Motor neuron (in vitro differentiated cells): Measurements from ENCODE around the gene KPNA1. TPM values are rescaled to one million over a fixed set of nuclear protein-coding genes. Genes with fewer than 3 reads are reported as not detected.
"Not testable (repeated sequence)": the region's sequence is repeated elsewhere in the genome, so short reads cannot be mapped to it uniquely, and the experiment has no call there.

Experiments used
- ATAC-seq, 8 experiments: fragments of 200-7000 bp; cut with Tn5 transposase; replicated peaks in 6 of 8; 2 replicates each; pipeline ENCODE4 v1.8.0; 2021; ENCODE audit warnings: mild to moderate bottlenecking in 8 of 8, moderate library complexity in 8 of 8
- H3K27ac ChIP-seq, 2 donors: fragments of 250-450 bp; sonication (Bioruptor Pico); 2 replicates each; pipeline ENCODE4 v1.9.0; 2021; ENCODE audit warnings: antibody characterized with exemption in 2 of 2, mild to moderate bottlenecking in 2 of 2, moderate library complexity in 1 of 2
- H3K4me1 ChIP-seq, 2 donors: fragments of 250-450 bp; sonication (Bioruptor Pico); replicated peaks in 1 of 2; 2 replicates each; pipeline ENCODE4 v1.6.1; 2021; ENCODE audit warnings: antibody characterized with exemption in 2 of 2, mild to moderate bottlenecking in 2 of 2, moderate library complexity in 1 of 2
- H3K4me3 ChIP-seq, 5 donors: fragments of 250-450 bp; sonication (Bioruptor Pico); 2 replicates each; pipeline ENCODE4 v1.9.0; 2021; ENCODE audit warnings: antibody characterized with exemption in 5 of 5, mild to moderate bottlenecking in 5 of 5, moderate library complexity in 4 of 5
- WGBS, 10 experiments: fragments of 450-650 bp; shearing (Covaris generic); methylation state at CpG; one replicate each; pipeline ENCODE4 v1.0.0; 2022; 5-methylcytosine and 5-hydroxymethylcytosine counted together
- in situ Hi-C, 9 experiments: fragments of 400-800 bp; cut with MboI; loops; one replicate each; pipeline ENCODE4 v1.15.0; 2021; ENCODE audit warnings: low sequenced_read_pairs in 9 of 9, low pct_unique_long_range_greater_than_20kb in 2 of 9; ENCODE audit not compliant: unreplicated experiment in 9 of 9
- total RNA-seq, 8 experiments: library from RNA; unstranded; fragments of 300-600 nt; gene quantifications; 2 replicates each; pipeline versions ENCODE4 v1.2.3 to v1.2.4, GENCODE V29; 2022

Gene KPNA1
- total RNA-seq, 8 experiments from 2014 or later = 24.1 to 48.9 (median 36.2) TPM

DNA sequence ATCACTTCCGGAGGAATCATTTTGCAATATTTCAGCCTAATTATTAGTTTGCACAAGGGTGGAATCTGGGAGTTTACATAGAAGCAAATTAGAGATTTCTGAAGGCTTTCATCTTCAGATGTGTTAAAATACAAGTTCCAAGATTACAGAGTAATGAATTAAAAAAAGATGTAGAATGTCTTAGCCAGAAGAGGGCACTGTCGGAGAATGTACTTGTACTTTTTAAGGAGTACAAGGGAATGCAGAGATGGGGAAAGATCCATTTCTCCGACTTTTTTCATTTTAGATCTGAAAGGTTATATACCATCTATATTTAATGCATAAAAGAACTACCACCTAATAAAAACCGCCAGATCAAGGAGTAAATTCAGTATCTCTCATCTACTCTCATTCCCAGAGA, 55.7 kb downstream of the KPNA1 start:
- WGBS, 10 experiments = 36 to 100% (median 66%) methylated on average over 2 to 4 of the region's 4 CpGs
- no peak overlapping the region for H3K4me3 ChIP-seq
- peak in 3 of 8 experiments; percentile 53 to 62 (median 57) for ATAC-seq
- H3K27ac ChIP-seq = no peak overlapping the region
- H3K4me1 ChIP-seq = no peaks in the 10 kb centered on the region
- in situ Hi-C loops = no loop called here

DNA sequence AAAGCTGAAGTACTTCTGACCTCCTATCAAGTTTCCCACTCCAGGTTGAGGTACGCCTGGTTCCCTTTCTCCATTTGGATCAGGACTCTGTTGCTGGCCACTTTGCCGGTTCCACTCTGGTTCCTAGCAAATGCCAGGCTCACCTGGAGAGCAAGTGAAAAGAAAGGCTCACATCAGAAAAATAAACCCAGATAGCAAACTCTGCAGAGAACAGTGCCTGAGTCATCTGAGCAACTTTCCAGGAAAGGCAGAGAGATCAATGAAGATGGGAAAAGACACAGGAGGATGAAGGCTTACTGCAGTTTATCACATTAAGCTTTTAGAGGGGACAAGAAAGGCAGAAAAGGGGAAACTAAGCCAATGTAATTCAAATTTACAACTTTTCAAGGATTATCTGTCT, 57.0 kb downstream of the KPNA1 start:
- Histone ChIP-seq H3K4me1 (no peaks in the 10 kb centered on the region), H3K27ac (no peak overlapping the region), H3K4me3 (no peak overlapping the region)
- no peak for ATAC-seq
- 80 to 100% (median 100%) methylated on average over 1 to 2 of the region's 2 CpGs; no CpG with 5 or more reads in 3 of the 10 experiments for WGBS, 10 experiments
- in situ Hi-C loops = no loop called here

GRCh38 chr3:122456074-122456473, 58.7 kb downstream of the KPNA1 start:
- Histone ChIP-seq H3K4me3 (no peak overlapping the region), H3K27ac (no peak overlapping the region), H3K4me1 (no peaks in the 10 kb centered on the region)
- in situ Hi-C loops = no loop called here
- ATAC-seq = no peak

DNA sequence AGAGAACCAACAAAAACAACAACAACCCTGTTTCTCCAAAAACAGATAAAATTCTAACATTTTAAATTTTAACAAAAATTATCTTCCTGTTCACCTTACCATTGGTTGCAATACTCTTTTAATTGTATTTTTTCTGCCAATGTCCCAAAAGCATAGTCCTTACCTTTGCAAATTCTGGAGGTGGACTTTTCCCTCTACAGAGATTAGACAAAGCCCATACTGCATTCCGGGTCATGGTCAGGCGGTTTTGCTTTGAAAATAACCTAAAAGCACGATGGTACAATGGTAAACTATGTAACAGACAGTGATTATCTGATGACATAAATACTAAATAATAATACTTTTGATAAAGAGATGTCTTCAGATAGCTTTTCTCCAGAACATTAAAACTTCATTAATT, 63.4 kb downstream of the KPNA1 start:
- in situ Hi-C loops = no loop called here
- Histone ChIP-seq H3K4me3 (no peak overlapping the region), H3K27ac (no peak overlapping the region), H3K4me1 (no peaks in the 10 kb centered on the region)
- no peak for ATAC-seq
- WGBS, 10 experiments = 89 to 100% (median 100%) methylated on average over 2 to 3 of the region's 3 CpGs; no CpG with 5 or more reads in 1 of the 10 experiments

- not testable (repeated sequence) for H3K4me3 ChIP-seq, H3K27ac ChIP-seq, H3K4me1 ChIP-seq, ATAC-seq
- in situ Hi-C loops = loop anchor here in 2 of 9 experiments (25.0 kb wide), 1 partner anchor 239 kb away; the partner anchor contains the start of gene PARP14 (in 2 of the 2)
- 74 to 100% (median 100%) methylated on average over 1 to 3 of the region's 6 CpGs; no CpG with 5 or more reads in 5 of the 10 experiments for WGBS, 10 experiments
These were observed 66.5 kb downstream of the KPNA1 start for GRCh38 chr3:122448218-122448617.

GRCh38 chr3:122444491-122444887, 70.2 kb downstream of the KPNA1 start:
- H3K27ac ChIP-seq, H3K4me3 ChIP-seq, H3K4me1 ChIP-seq, ATAC-seq: not testable (repeated sequence)
- in situ Hi-C loops = loop anchor here in 2 of 9 experiments (25.0 kb wide), 1 partner anchor 243 kb away; the partner anchor contains the start of gene PARP14 (in 2 of the 2)
- 90 to 100% (median 100%) methylated on average over 1 to 3 of the region's 5 CpGs; no CpG with 5 or more reads in 4 of the 10 experiments for WGBS, 10 experiments

DNA sequence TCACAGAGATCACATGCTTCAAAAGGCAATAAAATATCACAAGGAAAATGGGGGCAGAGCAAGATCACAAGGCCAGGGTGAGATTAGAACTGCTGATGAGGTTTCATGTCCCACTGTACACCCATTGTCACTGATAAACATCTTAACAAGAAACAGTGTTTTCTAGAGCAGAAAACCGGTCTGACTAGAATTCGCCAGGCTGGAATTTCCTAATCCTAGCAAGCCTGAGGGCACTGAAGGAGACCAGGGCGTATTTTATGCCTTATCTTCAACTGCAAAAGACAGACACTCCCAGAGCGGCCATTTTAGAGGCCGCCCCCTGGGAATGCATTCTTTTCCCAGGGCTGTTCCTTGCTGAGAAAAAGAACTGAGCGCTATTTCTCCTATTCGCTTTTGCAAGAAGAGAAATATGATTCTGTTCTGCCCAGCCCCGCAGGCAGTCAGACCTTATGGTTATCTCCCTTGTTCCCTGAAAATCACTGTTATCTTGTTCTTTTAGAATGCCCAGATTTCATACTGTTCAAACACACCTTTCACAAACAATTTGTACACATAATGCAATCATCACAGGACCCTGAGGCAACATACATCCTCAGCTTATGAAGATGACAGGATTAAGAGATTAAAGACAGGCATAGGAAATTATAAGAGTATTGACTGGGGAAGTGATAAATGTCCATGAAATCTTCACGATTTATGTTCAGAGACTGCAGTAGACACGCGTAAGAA, 70.8 kb downstream of the KPNA1 start:
- not testable (repeated sequence) for H3K27ac ChIP-seq, H3K4me1 ChIP-seq, ATAC-seq, H3K4me3 ChIP-seq
- in situ Hi-C loops = loop anchor here in 2 of 9 experiments (25.0 kb wide), 1 partner anchor 243 kb away; the partner anchor contains the start of gene PARP14 (in 2 of the 2)
- 90 to 100% (median 95%) methylated on average over 2 to 10 of the region's 11 CpGs for WGBS, 10 experiments

- H3K4me1 ChIP-seq = no peaks in the 10 kb centered on the region
- no peak overlapping the region for H3K4me3 ChIP-seq
- WGBS, 10 experiments = 73 to 94% (median 80%) methylated on average over 1 to 3 of the region's 10 CpGs; no CpG with 5 or more reads in 7 of the 10 experiments
- H3K27ac ChIP-seq = no peak overlapping the region
- ATAC-seq = peak in 1 of 8 experiments; percentile 10
- in situ Hi-C loops = loop anchor here in 2 of 9 experiments (25.0 kb wide), 1 partner anchor 244 kb away; the partner anchor contains the start of gene PARP14 (in 2 of the 2)
These were observed 71.6 kb downstream of the KPNA1 start for GRCh38 chr3:122443090-122443489.

- Histone ChIP-seq H3K4me1 (no peaks in the 10 kb centered on the region), H3K27ac (no peak overlapping the region), H3K4me3 (no peak overlapping the region)
- WGBS, 10 experiments = 81 to 100% (median 97%) methylated on average over 1 to 8 of the region's 9 CpGs
- in situ Hi-C loops = loop anchor here in 2 of 9 experiments (25.0 kb wide), 1 partner anchor 251 kb away; the partner anchor contains the start of gene PARP14 (in 2 of the 2)
- ATAC-seq = no peak
These were observed 78.8 kb downstream of the KPNA1 start for GRCh38 chr3:122435950-122436349.

GRCh38 chr3:122430371-122430770, 84.4 kb downstream of the KPNA1 start:
- in situ Hi-C loops = loop anchor here in 2 of 9 experiments (25.0 kb wide), 1 partner anchor 257 kb away; the partner anchor contains the start of gene PARP14 (in 2 of the 2)
- Histone ChIP-seq H3K4me3 (no peak overlapping the region), H3K27ac (no peak overlapping the region), H3K4me1 (no peaks in the 10 kb centered on the region)
- WGBS, 10 experiments = 84 to 100% (median 100%) methylated on average over 1 to 2 of the region's 2 CpGs; no CpG with 5 or more reads in 1 of the 10 experiments
- no peak for ATAC-seq

- in situ Hi-C loops = loop anchor here in 2 of 9 experiments (25.0 kb wide), 1 partner anchor 259 kb away; the partner anchor contains the start of gene PARP14 (in 2 of the 2)
- no peak overlapping the region for H3K4me3 ChIP-seq
- no peaks in the 10 kb centered on the region for H3K4me1 ChIP-seq
- H3K27ac ChIP-seq = no peak overlapping the region
- peak in 1 of 8 experiments; percentile 38 for ATAC-seq
- 63 to 100% (median 100%) methylated on average over 1 to 2 of the region's 2 CpGs for WGBS, 10 experiments
These were observed 86.8 kb downstream of the KPNA1 start for GRCh38 chr3:122427857-122428471.

DNA sequence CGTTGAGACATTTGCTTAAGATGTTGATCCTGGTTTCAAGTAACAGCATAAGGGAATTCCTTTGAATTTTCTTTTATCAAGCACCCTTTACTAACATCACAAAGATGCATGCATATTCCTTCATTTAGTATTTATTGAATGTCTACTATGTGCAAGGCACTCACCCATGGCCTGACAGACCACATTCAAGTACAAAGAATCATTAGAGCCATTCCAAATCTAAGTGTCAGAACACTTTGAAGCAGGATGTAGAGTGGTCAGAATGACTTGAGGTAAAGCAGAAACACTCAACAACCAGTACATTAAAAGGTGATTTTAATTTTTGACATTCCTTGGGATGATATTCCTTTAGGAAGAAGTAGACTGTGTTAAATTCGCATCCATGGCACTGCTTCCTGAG, 92.9 kb downstream of the KPNA1 start:
- Histone ChIP-seq H3K27ac (no peak overlapping the region), H3K4me1 (peaks cover 5 to 6% of the 10 kb centered on the region in 2 donors), H3K4me3 (no peak overlapping the region)
- WGBS, 10 experiments = 80 to 100% (median 100%) methylated on average over 1 to 2 of the region's 2 CpGs; no CpG with 5 or more reads in 3 of the 10 experiments
- ATAC-seq = no peak
- in situ Hi-C loops = no loop called here

- ATAC-seq = peak in 1 of 8 experiments; percentile 7
These were observed 93.6 kb downstream of the KPNA1 start for GRCh38 chr3:122421101-122421500.

More at GRCh38 chr3:122421101-122421500, 93.6 kb downstream of the KPNA1 start:
- 43 to 100% (median 96%) methylated on average over 2 to 3 of the region's 4 CpGs; no CpG with 5 or more reads in 3 of the 10 experiments for WGBS, 10 experiments
- Histone ChIP-seq H3K27ac (no peak overlapping the region), H3K4me1 (peaks cover 5 to 7% of the 10 kb centered on the region in 2 donors), H3K4me3 (no peak overlapping the region)
- in situ Hi-C loops = no loop called here
